Activated CD4-positive, alpha-beta T cell treated with anti-CD3 and anti-CD28 coated beads for 24 hours (primary cell): ENCODE measurements around the gene GARNL3.

Experiments
- DNase-seq, 2 donors: peaks; one replicate each; pipeline ENCODE4 v3.0.0-alpha.2; 2020; ENCODE audit warnings: low read depth in 2 of 2

Gene GARNL3

DNA sequence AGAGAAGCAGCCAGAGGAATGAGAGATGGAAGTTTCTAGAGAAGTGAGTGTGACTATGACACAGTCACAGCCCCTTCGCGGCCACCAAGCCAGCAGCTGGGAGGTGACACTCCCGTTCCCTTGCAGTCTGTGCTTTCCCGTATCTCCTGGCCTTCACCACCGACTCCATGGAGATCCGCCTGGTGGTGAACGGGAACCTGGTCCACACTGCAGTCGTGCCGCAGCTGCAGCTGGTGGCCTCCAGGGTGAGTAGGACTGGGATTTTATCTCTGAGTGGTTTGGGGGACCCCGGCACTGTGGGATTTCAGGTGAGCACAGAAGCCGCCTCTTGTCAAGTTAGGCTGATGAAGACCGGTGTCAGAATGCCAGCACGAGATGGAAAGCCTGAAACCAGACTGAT lies 120.3 kb downstream of the GARNL3 start:
- DNase-seq: no peak

DNA sequence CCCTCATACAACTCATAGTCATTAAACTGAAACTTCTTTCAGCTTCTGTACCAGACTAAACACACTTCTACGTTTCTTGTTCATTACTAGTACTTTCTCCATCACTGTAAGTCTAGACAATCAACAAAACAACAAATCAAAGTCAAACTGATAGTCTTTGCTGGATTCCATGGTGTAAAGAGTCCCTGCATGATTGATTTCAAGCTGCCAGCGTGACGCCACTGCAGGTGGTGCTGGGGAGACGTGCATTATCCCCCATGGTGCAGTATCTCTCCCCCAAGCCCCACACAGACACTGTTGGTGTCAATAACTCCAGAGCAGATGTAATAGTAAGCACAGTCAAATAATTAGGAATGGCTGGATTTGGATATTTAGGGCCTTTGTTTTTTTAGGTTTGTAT lies 121.7 kb downstream of the GARNL3 start:
- DNase-seq: no peak

DNA sequence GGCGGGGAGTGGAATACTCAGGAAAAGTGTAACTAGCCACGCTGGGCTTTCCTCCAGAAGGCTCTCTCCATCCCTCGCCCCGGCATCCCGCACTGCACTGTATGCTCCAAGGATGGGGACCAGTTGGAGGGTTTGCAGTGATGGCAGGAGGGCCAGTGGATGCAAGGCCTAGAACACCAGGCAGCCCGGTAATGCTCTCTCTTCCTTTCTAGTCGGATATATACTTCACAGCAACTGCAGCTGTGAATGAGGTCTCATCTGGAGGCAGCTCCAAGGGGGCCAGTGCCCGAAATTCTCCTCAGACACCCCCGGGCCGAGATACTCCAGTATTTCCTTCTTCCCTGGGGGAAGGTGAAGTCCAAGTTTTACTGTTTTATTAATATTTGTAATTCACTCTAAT lies 122.4 kb downstream of the GARNL3 start:
- DNase-seq: no peak

DNA sequence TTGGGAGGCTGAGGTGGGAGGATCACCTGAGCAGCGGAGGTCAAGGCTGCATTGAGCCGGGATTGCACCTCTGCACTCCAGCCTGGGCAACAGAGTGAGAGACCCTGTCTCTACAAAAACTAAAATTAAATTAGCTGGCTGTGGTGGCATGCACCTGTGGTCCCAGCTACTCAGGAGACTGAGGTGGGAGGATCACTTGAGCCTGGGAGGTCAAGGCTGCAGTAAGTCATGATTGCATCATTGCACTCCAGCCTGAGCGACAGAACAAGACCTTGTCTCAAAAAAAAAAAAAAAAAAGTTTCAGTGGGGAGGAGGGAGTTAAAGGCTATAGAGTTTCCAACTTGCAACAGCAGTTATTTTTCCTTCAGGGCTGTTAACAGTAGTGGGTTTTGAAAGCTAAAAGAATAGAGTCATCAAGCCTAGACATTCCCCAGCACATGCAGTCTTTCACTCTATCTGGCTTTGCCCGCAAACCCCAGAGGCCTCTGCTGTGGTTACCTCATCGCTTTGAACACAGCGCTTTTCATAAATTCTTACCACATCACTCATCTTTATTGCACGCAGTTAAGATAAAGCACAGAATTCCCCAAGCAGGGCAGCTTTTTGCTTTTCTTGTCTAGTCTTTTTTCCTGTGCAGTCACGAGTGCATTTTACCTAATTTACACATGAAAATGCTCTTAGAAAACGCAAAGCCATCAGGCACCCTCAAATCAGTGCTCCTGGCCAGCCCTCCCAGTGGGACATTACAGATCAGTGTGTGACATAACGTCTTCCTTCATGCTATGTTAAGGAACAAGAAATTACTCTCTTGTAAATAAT lies 123.7 kb downstream of the GARNL3 start:
- peak; percentile 64 to 73 for DNase-seq

DNA sequence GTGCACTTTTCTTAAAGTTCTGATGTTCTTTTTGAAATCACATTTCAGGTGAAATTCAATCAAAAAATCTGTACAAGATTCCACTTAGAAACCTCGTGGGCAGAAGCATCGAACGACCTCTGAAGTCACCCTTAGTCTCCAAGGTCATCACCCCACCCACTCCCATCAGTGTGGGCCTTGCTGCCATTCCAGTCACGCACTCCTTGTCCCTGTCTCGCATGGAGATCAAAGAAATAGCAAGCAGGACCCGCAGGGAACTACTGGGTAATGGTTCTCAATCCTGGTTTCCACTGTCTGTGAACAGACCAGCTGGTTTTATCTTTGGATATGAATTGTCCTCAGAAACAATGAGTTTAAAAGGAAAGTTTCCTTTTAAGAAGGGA lies 124.3 kb downstream of the GARNL3 start:
- no peak for DNase-seq

DNA sequence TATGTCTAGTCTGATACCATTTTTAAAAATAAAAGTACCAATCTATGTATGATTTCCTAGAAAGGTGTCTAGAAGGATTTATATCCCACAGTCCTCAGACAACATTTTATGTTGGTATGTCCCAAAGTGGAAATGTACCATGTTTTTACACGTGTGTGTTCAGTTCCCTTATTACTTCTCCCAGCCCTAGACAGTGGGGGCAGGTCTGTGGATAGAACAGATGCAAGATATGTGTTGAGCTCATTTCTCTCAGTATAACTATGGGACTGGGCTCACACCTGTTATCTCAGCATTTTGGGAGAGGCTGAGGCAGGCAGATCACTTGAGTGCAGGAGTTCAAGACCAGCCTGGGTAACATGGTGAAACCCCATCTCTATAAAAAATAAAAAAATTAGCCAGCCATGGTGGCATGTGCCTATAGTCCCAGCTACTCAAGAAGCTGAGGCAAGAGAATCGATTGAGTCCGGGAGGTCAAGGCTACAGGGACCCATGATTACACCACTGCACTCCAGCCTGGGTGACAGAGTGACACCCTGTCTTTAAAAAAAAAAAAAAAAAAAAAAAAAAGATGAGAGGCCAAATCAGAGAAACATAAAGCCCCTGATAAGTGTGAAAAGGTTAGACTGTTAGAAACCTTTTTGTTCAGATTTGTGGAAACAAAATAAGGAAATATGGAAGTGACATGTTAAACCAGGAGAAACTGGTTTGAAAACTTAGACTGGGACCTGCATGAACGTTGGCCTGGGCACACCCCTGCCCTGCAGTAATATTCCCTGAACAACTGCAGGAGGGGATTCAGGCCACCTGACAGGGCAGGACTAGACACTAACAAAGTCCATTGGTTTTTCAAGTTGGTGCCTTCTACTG lies 125.0 kb downstream of the GARNL3 start:
- no peak for DNase-seq

DNA sequence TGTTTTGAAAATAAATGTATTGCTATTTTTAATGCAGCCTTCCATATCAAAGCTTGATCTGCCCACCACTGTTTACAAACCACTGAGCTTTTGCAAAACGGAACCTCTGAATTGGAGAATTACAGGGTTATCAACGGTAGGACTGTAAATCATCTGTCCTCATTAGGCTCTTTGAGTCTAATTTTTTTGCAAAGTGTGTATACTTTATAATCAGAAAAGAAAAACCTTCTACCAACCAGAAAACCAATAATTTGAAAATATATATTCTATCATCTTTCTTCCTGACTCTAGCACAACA lies 125.6 kb downstream of the GARNL3 start:
- no peak for DNase-seq

DNA sequence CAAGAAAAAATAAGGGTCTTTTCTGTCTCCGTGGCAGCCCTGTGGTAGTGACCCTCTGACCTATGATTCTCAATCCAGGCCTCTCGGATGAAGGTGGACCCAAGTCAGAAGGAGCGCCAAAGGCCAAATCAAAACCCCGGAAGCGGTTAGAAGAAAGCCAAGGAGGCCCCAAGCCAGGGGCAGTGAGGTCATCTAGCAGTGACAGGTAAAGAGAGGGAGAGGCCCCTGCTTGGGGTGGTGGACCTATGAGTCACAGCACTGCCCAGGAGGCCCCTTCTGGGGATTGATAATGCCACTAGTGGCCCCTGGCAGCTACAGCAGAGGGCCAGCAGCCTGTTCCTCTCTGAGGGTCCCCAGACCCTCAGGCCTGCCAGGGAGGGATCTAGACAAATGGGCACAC lies 126.0 kb downstream of the GARNL3 start:
- no peak for DNase-seq

DNA sequence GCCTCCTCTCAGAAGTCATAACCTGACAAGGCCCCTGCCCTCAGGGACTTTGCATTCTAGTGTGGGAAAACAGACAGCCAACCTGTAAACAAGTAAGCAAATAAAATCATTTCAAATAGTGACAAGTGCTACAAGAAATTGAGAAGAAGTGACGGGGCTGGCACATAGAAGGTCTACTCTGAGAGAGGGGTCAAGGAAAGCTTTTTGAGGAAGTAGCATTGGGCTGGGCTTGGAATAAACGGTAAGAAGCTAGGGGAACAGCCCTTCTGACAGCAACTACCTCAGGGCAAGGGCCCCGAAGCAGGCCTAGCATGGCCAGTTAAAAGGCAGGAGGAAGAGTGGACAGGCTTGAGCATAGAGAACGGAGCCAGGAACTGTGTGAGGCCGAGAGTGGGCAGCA lies 127.6 kb downstream of the GARNL3 start:
- no peak for DNase-seq

DNA sequence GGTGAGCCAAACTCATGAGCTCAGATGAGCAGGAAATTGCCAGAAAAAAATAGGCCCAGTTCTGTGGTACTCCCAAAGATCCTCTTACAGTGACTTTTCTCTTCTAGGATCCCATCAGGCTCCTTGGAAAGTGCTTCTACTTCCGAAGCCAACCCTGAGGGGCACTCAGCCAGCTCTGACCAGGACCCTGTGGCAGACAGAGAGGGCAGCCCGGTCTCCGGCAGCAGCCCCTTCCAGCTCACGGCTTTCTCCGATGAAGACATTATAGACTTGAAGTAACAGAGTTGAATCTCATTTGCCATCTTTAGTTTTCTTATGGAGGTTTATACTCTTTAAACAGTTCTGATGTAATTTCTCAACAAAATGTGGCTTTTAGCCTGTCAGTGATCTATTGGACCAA lies 128.4 kb downstream of the GARNL3 start:
- DNase-seq: no peak

DNA sequence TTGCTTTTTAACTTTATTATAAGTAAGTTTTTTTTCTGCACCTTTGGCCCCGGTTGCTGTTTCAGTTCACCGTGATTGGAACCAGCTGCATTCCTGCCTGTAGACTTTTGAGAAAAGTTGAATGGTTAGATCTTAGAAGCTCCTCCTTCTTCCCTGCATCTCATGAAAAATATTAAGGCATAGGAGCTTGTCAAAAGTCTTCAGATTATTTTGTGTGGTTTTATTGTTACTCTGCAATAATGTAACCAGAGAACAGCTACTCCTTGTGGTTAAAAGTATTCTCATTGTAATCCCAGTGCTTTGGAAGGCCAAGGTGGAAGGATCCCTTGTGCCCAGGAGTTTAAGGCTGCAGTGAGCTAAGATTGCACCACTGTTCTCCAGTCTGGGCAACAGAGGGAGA lies 129.1 kb downstream of the GARNL3 start:
- no peak for DNase-seq

DNA sequence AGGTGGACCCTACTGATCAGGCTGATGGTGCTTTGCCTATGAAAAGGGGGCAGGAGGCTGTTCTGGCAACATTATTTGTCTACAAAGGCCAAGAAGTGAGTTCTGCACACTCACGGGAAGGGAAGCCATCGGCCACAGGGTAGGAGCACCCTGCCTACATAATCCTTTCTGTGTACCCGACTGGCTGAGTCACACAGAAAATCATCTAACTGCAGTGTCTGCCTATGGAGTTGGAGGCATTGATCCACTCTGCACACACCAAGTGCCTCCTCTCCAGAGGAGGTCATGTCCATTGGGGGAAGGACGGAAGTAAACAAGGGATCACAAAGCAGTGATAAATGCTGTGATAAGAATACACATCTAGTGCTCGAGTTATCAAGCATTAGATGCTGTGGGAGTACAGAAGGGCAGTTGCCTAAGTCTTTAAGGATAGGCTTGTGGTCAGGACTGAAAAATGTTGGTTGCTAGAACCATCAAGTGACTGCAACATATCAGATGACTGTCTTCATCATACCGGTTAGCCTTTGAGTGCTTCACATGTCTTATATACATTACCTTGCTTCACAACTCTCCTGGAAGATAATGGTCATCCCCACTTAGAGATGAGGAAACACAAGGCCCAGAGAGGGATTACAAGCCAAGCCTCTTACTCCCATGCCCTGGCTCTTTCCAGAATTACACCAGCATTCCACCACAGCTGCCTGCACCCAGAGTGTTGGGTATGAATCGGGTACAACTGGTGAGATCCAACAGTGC lies 131.1 kb downstream of the GARNL3 start:
- DNase-seq: no peak

DNA sequence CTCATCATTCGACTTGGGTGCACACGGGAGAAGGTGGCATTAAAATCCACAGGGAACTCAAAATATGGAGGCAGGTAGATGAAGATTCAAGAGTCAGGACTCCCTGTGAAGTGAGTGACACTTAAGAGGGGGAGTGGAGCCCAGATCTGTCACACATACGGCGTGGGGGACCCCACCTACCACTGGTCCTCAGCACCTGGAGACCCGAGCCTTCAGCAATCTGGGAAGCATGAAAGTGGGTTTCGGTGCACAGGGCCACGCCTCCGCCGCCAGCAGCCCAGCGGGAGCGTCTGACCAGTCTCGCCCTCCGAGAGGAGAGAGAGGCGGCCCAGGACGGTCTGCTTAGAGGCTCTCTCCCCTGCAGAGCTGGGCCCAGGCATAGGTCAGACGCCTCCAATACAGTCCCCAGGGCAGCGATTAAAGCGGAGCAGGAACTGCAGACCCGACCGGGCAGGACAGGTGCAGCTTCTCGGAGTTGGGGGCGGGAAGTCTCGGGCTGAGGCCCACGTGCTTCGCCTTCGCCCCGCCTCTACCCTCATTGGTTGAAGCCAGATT lies 131.8 kb downstream of the GARNL3 start:
- DNase-seq: no peak

DNA sequence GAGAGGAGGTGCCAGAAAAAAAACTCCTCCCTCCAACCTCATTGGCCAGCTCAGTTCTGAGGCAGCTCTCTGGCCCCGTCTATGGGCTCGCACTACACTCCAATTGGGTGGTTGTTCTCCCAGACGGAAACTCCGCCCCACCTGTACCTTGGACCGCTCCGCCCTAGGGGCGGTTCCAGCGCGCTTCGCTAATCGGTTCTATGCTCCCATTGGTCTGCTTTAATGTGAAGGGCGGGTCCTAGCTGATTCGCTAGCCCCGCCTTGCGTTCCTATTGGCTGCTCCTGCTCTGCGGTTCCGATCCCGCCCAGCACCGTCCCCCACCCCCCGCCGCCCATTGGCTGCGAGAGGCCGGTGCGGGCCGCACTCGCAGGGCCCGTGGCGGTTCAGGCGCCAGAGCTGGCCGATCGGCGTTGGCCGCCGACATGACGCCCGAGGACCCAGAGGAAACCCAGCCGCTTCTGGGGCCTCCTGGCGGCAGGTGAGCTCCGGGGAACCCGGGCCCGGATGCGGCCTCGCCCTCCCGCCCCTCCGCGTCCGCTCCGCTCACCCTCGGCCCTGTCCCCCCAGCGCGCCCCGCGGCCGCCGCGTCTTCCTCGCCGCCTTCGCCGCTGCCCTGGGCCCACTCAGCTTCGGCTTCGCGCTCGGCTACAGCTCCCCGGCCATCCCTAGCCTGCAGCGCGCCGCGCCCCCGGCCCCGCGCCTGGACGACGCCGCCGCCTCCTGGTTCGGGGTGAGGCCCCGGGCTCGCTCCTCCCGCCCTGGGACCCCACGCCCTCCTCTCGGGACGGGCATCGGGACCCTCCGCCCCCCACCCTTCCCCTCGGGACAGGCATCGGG lies 132.5 kb downstream of the GARNL3 start, which contains the start of gene SLC2A8:
TSS of gene SLC2A8 (plus strand) at position 362 of the 838 bp plus-strand sequence. CDS start at position 424, 62 bp downstream.
- peak; percentile 74 to 75 for DNase-seq

DNA sequence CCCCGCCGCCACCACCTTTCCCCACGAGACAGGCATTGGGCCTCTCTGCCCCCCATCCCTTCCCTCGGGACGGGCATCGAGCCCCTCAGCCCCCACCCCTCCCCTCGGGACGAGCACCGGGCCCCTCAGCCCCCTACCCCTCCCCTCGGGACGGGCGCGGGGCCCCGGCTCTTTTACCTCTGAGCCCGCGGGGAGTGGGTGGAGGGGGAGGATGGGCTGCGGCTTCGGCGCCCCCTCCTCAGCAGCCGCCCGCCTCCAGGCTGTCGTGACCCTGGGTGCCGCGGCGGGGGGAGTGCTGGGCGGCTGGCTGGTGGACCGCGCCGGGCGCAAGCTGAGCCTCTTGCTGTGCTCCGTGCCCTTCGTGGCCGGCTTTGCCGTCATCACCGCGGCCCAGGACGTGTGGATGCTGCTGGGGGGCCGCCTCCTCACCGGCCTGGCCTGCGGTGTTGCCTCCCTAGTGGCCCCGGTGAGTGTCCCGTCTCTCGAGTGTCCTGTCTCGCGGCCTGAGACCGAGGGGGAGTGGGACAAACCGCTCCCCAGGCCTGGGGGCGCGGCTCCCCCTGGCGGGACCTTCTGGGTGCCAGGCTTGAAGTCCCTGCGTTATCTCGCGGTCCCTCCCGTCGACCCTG lies 133.2 kb downstream of the GARNL3 start:
- peak; percentile 16 to 19 for DNase-seq

DNA sequence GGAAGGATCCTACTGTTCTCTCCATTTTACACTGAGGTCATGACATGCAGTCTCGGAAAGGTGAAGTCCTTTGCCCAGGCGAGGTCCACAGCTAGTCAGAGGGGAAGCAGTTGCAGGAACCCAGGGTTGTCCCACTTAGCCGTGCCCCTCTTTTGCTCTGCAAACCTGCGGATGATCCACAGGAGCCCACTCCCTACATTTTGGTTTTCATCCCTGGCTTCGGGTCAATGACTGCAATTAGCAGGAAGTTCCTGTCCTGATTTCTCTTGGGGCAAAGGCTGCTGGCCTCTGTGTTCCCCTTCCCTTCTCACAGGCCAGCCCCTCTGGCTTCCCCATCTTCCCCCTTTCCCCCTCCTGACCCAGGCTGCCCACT lies 133.7 kb downstream of the GARNL3 start:
- no peak for DNase-seq

DNA sequence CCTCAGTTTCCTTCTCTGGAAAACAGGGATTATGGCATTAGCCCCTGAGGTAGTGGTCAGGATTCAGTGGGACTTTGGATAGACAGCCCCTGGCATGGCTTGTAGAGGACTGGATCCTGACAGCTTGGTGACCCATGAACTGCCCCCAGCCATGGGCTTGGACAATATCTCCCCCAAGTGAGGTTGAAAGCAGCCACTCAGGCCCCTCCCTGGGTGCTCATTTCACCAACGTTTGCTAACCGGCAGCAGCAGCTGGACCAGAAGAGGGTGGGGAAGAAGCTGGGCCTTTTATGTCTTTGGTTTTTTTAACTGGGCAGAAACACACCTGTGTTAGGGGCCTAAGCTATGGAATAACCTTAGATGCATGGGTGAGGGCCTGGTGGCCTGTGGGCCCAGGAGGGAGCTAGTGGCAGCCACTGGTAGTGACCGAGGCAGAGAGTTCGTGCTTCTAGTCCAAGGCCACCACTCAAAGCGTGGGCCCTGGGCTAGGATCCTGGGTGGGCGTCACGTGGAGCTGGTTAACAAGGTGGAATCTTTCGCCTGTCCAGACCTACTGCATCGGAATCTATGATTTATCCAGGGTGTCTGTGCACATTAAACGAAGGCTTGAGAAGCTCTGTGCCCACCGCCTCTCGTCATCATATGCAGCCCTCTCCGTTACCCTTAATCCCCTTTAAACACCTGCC lies 134.3 kb downstream of the GARNL3 start:
- no peak for DNase-seq

DNA sequence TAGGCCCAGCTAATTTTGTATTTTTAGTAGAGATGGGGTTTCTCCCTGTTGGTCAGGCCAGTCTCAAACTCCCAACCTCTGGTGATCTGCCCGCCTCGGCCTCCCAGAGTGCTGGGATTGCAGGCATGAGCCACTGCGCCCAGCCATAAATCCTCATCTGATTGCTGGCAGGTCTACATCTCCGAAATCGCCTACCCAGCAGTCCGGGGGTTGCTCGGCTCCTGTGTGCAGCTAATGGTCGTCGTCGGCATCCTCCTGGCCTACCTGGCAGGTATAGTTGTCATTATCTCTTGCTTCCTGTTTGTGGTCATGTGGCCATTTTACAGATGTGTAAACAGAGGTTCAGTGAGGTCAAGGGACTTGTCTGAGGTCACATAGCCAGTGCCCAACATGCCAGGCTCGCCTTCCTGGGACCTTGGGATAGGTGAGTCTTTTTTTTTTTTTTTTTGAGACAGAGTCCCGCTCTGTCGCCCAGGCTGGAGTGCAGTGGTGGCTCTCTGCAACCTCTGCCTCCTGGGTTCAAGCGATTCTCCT lies 135.2 kb downstream of the GARNL3 start:
- DNase-seq: no peak

DNA sequence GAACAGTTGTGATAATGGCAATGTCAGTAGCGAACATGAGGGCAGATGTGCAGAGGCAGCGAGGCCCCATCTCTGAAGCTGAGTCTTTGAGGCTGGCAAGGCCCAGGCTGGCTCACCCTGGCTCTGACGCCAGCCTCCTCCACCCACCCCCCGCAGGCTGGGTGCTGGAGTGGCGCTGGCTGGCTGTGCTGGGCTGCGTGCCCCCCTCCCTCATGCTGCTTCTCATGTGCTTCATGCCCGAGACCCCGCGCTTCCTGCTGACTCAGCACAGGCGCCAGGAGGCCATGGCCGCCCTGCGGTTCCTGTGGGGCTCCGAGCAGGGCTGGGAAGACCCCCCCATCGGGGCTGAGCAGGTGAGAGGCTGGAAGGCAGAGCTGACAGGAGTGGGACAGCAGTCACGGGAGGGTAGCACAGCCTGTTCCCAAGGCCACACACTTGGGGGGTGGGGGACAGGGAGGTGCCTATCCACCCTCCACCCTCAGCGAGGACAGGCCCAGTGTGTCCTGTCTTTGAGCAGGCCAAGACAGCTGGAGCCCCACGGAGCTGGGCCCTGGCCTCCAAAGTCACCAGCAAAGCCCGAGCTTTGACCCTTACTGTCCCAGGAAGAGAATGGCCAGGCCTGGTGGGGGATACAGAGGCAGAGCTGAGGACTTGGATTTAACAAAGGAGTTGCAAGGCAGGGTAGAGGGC lies 138.0 kb downstream of the GARNL3 start:
- DNase-seq: no peak
